Panc1 (cell line): Measurements from ENCODE around the gene SCN10A. TPM values are rescaled to one million over a fixed set of nuclear protein-coding genes. Genes with fewer than 3 reads are reported as not detected.

ENCODE experiments used
- ATAC-seq: fragments of 200-7000 bp; cut with Tn5 transposase; 2 replicates; pipeline ENCODE4 v1.9.1; 2020; ENCODE audit warnings: mild to moderate bottlenecking, moderate library complexity
- BruUV-seq: library from RNA; stranded (reverse); fragments of 400-500 nt; replicated peaks from 2 replicates; lab custom pipeline; 2021; lab: Mats Ljungman, UMichigan
- CTCF ChIA-PET: fragments of 300-600 bp; sonication (Branson Sonifier 250); formaldehyde crosslinking; loops from one replicate; lab custom pipeline; 2022; ENCODE audit warnings: antibody characterized with exemption; lab: Charles Lee
- POLR2A ChIA-PET: fragments of 300-600 bp; sonication (Branson Sonifier 250); formaldehyde crosslinking; loops from one replicate; lab custom pipeline; 2022; ENCODE audit warnings: antibody characterized with exemption; lab: Charles Lee
- DNase-seq: peaks from one replicate; pipeline ENCODE4 v3.0.0-alpha.2; 2010; ENCODE audit warnings: low read depth, low spot score
- H3K27ac ChIP-seq: 2 replicates; pipeline ENCODE4 v1.5.1; 2011; ENCODE audit warnings: mild to moderate bottlenecking, low read length, inconsistent platforms
- H3K27me3 ChIP-seq: fragments of 200-500 bp; sonication (Bioruptor generic); 2 replicates; pipeline ENCODE4 v1.6.0; 2014; ENCODE audit warnings: low read length, inconsistent platforms; ENCODE audit not compliant: control insufficient read depth, insufficient read depth
- H3K36me3 ChIP-seq: fragments of 200-500 bp; sonication (Bioruptor generic); 2 replicates; pipeline ENCODE4 v1.5.1; 2014; ENCODE audit warnings: inconsistent platforms, mild to moderate bottlenecking, low read length, moderate library complexity; ENCODE audit not compliant: control insufficient read depth, insufficient read depth
- H3K4me1 ChIP-seq: 2 replicates; pipeline ENCODE4 v1.5.1; 2011; ENCODE audit warnings: inconsistent platforms, mild to moderate bottlenecking, low read length, moderate library complexity; ENCODE audit not compliant: control insufficient read depth, insufficient read depth
- H3K4me3 ChIP-seq, 2 experiments: 2 replicates each; pipeline ENCODE4 v1.5.1; 2011 to 2012; ENCODE audit warnings: low read depth in 2 of 2, low read length in 2 of 2, mild to moderate bottlenecking in 2 of 2, inconsistent platforms in 1 of 2, moderate library complexity in 1 of 2
- H3K9me3 ChIP-seq: fragments of 200-500 bp; sonication (Bioruptor generic); 2 replicates; pipeline ENCODE4 v1.5.1; 2014; ENCODE audit warnings: low read depth, mild to moderate bottlenecking, inconsistent platforms, low read length, moderate library complexity; ENCODE audit not compliant: control insufficient read depth, insufficient read depth
- CTCF ChIP-seq: fragments of 450-650 bp; IDR thresholded peaks from 2 replicates; pipeline ENCODE4 v1.5.1; 2017; ENCODE audit warnings: mild to moderate bottlenecking
- POLR2AphosphoS5 ChIP-seq: IDR thresholded peaks from 2 replicates; pipeline ENCODE4 v1.6.1; 2012; ENCODE audit warnings: mild to moderate bottlenecking, low read depth, low read length, moderate library complexity
- REST ChIP-seq, 2 experiments: IDR thresholded peaks; 2 replicates each; pipeline ENCODE4 v1.6.1; 2011 to 2012; ENCODE audit warnings: low read depth in 2 of 2, control low read depth in 1 of 2, low read length in 1 of 2, mild to moderate bottlenecking in 1 of 2, moderate library complexity in 1 of 2; ENCODE audit not compliant: insufficient read depth in 1 of 2
- SIN3A ChIP-seq: IDR thresholded peaks from 2 replicates; pipeline ENCODE4 v1.6.1; 2012; ENCODE audit warnings: low read depth, mild to moderate bottlenecking, low read length, moderate library complexity, borderline replicate concordance; ENCODE audit not compliant: insufficient read depth
- TCF7L2 ChIP-seq: IDR thresholded peaks from 2 replicates; pipeline ENCODE4 v1.6.1; 2011; ENCODE audit warnings: mild to moderate bottlenecking, low read depth, low read length, inconsistent platforms
- in situ Hi-C: cut with HindIII; loops from 2 replicates; pipeline ENCODE4 v1.10.0; 2016; ENCODE audit warnings: low sequenced_read_pairs, low pct_unique_long_range_greater_than_20kb
- intact Hi-C: fragments of 100-400 bp; cut with micrococcal nuclease; formaldehyde crosslinking; loops from one replicate; pipeline ENCODE4 v1.10.0; 2022; ENCODE audit not compliant: unreplicated experiment
- total RNA-seq: library from RNA; stranded (reverse); gene quantifications from one replicate; pipeline ENCODE4 v1.2.1, GENCODE V29; 2021; ENCODE audit not compliant: unreplicated experiment

SCN10A gene
- total RNA-seq, 1 experiment from 2014 or later: not detected

GRCh38 chr3:38723569-38724391, 92.2 kb downstream of the SCN10A start:
- ChIA-PET POLR2A (no interaction called here), CTCF (interaction anchor here (0.6 to 0.7 kb wide), 2 partner anchors 278 to 358 kb away, joined by 3 read pairs; no protein-coding TSS in a partner anchor)
- ATAC-seq (no peak), DNase-seq (no peak)
- BruUV-seq: no TSS peak
- H3K9me3 ChIP-seq: no peaks in the 10 kb centered on the region
- H3K36me3 ChIP-seq: no peaks in the 10 kb centered on the region
- no peaks in the 10 kb centered on the region for H3K4me1 ChIP-seq
- in situ Hi-C loops (no loop called here), intact Hi-C loops (no loop called here)
- TF ChIP-seq POLR2AphosphoS5: no peak
- no peak for TF ChIP-seq TCF7L2
- TF ChIP-seq SIN3A: no peak
- TF ChIP-seq CTCF: no peak
- no peak for TF ChIP-seq REST (IDR thresholded peaks at IDR 0.05; ENCODE audit: insufficient read depth in 1 of 2, low read depth in 2 of 2, low read length in 1 of 2)
- H3K27me3 ChIP-seq: peaks cover 3% of the 10 kb centered on the region; the same call in 1 of the 2 replicates
- no peak overlapping the region for H3K4me3 ChIP-seq
- no peak overlapping the region for H3K27ac ChIP-seq

- Histone ChIP-seq H3K4me1 (no peaks in the 10 kb centered on the region), H3K4me3 (no peak overlapping the region), H3K9me3 (no peaks in the 10 kb centered on the region), H3K27ac (no peak overlapping the region), H3K36me3 (no peaks in the 10 kb centered on the region), H3K27me3 (peaks cover 3% of the 10 kb centered on the region; the same call in 1 of the 2 replicates)
- TF ChIP-seq REST (IDR thresholded peaks at IDR 0.05; ENCODE audit: insufficient read depth in 1 of 2, low read depth in 2 of 2, low read length in 1 of 2): no peak
- no peak for TF ChIP-seq POLR2AphosphoS5
- no peak for TF ChIP-seq SIN3A
- no TSS peak for BruUV-seq
- POLR2A ChIA-PET: no interaction called here
- intact Hi-C loops (no loop called here), in situ Hi-C loops (no loop called here)
- no peak for ATAC-seq
- CTCF ChIA-PET: interaction anchor here (0.7 kb wide), 1 partner anchor 358 kb away, joined by 3 read pairs; no protein-coding TSS in a partner anchor
- no peak for DNase-seq
These were observed 93.0 kb downstream of the SCN10A start for GRCh38 chr3:38722781-38723568.
